KG1 (cell line): ENCODE results near the gene FGGY.
"Not testable (repeated sequence)": the region's sequence is repeated elsewhere in the genome, so short reads cannot be mapped to it uniquely, and the experiment has no call there.

Experiments
- DNase-seq: peaks from one replicate; lab custom pipeline; 2025; lab: John Stamatoyannopoulos, UW

The FGGY gene

DNA sequence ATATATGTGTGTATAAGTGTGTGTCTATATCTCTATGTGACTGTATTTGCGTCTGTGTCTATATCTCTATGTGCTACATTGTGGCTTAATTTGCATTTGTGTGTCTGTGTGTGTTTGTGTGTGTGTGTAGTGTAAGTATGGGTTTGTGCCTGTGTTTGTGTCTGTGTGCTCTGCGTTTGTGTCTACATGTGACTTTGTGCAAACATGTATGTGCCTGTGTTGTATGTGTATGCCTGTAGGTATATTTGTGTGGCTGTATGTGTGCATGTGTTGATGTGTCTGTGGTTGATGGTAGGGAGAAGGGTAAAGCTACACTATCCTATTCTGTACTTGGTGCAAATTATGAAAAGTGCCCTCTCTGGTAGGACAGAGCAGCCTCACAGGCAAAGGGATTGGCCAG lies 7.3 kb upstream of the FGGY start:
- DNase-seq = no peak

DNA sequence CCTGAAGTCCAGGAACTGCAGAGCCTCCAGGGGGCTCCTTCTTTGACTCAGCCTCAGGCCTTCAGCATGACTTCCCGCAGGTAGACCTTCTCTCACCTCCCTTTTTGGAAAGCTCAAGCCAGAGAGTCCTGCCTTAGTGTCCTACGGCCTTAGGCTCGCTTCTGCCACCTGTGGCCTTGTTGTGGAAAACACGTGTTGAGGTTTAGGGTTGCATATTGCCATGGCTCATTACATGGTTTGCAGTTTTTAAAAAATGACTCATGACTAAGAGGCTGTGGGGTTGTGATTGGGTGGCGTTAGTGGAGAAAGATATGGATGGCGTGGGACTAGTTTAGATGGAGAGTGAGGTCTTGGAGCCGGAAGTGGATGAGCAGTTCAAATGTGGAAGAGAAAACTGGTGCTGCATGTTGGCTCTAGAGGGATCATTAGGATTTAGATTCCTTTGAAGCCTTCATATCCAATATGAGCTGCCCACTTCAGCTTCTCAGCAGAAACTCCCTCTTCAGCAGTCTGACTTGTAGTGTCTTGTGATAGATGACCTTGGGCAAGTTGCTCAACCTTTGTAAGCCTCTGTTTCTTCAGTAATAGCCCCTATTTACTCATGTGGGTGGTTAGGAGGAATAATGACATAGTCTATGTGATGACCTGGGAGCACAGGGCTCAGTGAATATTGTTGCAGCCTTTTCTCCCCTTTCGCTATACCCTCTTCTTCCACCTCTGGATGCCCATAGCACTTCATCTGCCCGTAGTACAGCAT lies 6.5 kb upstream of the FGGY start:
- DNase-seq = no peak

DNA sequence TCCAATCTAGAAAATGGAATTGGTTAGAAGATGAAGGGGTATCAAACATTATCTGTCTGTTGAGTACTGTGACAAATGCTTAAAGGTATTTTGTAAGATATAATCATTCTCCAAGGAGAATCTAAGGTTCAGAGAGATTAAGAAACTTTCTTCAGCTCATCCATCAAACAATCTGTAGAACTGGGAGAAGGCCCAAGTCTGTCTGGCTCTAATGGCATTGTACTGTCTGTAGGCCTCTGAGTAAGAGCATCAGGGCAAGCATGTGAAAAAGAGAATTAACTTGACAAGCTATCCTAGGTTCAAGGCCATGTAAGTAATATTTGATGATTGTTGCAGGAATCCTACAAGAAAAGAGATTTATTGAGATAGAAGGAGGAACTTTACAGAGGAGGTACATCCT lies 5.3 kb upstream of the FGGY start:
- no peak for DNase-seq

DNA sequence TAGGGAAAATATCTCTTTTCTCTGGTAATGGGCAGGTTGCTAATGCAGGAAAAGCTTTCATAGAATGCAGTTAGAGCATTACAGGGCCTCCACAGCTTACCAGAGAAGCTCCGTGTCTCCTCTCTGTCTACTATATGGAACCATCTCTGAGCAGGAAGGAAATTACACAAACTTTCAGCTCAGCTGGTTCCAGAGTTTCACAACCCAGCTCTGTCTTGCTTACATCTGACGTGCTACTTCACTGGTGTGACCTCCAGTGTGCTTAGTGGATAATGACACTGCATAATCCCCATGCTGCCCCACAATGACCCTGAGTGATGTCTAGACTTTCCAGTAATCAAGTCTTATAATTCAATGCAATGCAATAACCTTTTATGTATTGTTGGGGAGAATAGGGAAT lies 4.3 kb upstream of the FGGY start:
- DNase-seq = peak; percentile 39

DNA sequence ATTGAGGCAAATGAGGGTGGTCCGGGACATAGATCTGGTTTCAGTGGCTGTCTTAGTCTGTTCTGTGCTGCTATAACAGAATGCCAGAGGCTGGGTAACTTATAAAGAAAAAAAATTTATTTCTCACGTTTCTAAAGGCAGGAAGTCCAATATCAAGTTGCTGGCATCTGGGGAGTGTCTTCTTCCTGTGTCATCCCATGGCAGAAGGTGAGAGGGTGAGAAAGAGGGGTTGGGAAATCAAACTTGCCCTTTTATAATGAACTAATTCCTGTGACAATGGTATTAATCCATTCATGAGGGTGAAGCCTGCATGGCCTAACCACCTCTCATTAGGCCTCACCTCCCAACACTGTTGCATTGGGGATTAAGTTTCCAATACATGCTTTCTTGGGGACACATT lies 3.7 kb upstream of the FGGY start:
- no peak for DNase-seq

DNA sequence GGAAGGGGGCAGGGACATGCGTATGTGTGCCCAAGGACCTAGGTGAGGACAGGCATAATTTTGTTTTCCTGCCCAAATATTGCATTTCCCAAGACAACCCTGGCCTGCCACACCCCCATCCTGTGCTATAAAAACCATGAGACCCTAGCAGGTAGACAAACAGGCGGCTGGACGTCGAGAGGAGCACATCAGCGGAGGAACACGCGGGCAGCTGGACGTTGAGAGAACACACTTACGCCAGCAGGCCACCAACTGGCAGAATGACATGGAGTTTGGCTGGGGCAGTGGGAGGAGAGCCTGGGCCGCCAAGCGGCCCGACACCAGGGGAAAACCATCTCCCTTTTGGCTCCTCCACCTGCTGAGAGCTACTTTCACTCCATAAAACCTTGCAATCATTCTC lies 3.0 kb upstream of the FGGY start:
- no peak for DNase-seq

DNA sequence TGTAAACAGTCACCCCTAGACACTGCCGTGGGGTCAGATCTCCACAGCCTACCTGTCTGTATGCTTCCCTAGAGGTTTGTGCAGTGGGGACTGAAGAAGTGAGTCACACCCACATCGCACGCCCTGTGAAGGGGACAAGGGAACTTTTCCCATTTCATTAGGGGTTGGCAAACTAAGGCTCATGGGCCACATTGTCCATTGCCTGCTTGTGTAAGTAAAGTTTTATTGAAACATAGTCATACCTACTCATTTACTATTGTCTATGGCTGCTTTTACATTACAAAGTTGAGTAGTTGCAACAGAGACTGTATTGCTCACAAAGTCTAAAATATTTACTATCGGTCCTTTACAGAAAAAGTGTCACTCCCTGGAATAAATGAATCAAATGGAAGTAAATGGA lies 2.5 kb upstream of the FGGY start:
- DNase-seq = no peak

DNA sequence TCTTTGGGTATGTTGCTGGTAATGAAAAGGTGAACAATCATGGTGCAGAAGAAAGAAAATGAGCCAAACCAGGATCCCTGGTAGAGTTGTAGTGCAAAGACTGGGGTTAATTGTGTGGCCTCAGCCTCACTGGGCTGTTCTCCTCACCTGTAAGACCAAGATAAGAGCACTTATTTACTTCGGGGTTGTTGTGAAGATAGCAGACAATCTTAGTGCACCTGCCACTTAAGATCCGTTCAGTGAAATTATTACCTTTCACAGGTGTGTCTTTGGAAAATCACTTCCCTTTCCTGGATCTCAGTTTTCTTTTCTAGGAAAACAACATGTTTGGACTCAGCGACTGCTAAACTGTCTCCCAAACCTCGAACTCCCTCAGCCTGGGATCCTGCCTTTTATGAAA lies 1.3 kb upstream of the FGGY start:
- no peak for DNase-seq

DNA sequence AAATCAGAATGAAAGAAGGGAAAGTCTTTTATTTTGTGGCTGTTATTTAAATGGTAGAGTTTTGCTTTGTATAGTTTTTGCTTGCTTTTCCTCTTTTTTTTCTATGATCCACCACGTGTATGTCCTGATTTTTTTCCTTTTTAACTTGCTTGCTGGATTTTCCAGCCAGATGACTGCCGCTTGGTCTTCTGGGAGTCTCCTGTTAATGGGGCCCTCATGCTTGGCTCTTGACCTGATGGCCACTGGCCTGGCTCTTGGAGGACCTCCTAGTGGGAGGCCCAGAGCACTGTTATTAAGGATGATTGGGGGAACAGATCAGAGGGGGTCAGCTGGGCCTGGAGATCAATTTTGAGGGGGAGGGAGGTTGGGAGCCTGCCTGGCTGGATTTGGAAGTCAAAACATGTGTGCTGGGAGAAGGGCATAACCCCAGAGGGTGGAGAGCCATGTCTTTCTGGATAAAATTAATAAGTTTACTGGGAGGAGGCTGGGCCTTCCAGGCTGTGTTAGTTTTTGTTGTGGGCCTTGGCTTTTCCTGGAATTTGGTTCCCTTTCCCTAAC lies 1.2 kb downstream of the FGGY start:
- DNase-seq = no peak

DNA sequence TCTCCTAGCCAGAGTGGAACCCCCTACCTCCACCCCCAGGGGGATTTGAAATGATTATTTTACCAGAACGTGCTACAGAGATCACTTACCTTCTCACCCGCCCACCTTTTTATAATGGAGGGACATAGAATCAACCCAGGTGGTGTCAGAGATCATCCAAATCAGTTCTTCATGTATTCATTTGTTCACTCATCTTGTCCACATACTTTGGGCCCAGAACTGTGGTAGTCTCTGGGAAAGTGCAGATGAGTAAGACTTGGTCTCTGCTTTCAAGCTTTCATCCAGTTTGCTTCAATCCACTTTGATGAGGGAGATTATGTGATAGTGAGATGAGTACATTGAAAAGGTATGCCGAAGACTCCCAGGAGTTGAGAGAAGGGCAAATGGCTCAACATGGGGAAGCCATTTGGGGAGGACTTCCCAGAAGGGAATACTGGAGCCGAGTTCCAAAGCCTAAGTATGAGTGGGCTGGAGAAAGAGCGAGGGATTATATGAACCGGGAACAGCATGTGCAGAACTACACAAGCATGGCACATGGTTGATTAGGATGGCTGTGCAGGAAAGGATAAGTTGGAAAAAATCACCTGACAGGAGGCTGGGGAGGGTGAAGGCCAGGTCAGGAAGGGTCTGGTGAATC lies 1.9 kb downstream of the FGGY start:
- no peak for DNase-seq

DNA sequence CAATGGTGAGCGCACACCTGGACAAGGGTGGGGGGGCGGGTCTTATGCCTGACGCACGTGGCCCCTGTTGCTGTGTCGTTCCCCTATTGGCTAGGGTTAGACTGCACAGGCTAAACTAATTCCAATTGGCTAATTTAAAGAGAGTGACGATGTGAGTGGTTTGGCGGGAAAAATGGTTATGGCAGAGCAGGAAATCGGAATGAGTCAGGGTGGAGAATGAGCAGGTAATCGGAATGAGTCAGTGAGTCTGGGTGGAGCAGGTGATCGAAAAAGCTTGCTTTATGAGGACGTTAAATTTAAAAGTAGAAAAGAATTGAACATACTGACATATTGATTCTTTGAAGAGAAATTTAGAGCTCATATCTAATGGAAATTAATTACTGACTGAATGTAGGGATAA lies 2.8 kb downstream of the FGGY start:
- DNase-seq = not testable (repeated sequence)

DNA sequence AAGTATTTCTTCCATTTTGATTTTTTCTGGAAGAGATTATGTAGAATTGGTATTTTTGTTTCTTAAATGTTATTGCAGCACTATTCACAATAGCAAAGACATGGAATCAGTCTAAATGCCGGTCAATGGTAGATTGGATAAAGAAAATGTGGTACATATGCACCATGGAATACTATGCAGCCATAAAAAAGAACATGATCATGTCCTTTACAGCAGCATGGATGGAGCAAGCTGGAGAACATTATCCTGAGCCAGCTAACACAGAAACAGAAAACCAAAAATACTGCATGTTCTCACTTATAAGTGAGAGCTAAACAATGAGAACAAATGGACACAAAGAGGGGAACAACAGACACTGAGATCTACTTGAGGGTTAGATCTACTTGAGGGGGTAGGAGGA lies 5.4 kb downstream of the FGGY start:
- no peak for DNase-seq

DNA sequence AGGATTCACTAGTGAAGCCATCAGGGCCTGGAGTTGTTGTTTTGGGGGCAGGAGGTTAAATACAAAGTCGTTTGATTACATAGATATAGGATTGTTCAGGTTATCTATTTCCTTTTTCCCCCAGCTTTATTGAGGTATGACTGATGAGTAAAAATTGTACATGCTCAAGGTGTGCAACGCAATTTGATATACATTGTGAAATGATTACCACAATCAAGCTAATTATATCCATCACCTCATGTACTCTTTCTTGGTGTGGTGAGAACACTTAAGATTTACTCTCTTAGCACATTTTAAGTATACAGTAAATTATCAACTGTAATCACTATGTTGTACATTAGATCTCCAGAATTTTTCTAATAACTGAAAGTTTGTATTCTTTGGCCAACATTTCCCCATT lies 6.0 kb downstream of the FGGY start:
- no peak for DNase-seq

DNA sequence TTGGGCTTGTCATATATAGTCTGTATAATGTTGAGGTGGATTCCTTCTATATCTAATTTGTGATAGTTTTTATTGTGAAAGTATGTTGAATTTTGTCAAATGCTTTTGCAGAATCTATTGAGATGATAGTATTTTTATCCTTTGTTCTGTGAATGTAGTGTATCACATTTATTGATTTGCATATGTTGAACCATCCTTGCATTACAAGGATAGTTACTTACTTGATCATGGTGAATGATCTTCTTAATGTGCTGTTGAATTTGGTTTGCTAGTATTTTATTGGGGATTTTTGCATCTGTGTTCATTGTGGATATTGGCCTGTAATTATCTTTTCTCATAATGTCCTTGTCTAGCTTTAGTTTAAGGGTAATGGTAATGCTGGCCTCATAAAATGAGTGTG lies 8.3 kb downstream of the FGGY start:
- DNase-seq = no peak

DNA sequence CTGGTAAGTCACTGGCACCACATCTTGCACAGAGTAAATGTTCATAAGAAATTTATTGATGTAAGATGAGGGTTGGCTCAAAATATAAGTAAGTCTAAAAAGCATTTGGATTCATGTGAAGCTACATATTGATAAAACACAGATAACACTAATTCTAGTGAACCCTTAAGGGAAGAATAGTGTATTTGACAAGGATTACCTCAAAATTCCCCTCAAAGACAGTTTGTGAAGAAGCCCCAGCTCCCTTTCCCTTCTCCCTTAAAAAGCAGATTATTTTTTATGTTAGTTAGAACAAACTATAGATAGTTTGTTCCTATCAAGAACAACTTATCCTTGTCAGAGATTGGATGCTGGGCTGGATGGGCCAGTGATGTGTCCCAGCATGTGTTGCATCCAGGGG lies 10.7 kb downstream of the FGGY start:
- DNase-seq = no peak

DNA sequence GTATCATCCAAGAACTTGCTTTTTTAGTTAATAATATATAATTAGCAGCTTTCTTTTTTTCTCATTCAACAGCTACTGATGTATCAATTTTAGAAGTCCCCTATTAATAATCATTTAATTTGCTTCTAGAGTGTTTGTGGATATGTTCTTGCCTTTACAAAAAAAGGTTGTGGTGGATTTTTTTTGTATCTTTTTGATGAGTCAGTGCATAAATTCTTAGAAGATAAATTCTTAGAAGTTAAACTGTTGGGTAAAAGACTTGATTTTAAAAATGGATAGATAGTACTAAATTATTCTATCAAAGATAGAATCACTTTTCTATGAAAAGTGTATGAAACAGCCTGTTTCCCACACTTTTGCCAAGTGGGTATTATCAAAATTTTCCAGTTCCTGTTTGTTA lies 11.9 kb downstream of the FGGY start:
- DNase-seq = no peak

DNA sequence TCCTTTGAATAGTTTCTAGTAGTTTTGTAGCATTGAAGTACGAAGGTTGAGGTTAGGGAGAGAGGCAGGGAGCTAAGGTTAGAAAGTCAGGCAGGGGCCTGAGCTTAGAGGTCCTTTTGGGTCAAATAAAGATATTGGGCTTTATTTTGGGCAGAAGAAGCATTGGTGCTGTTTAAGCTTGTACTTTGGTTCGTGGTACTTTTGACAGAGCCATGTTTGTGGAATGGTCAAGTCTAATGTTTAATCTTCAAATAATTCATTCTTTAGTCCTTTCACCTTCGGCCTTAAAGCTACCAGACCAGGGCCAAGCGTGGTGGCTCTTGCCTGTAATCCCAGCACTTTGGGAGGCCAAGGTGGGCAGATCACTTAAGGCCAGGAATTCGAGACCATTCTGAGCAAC lies 12.5 kb downstream of the FGGY start:
- DNase-seq = no peak

DNA sequence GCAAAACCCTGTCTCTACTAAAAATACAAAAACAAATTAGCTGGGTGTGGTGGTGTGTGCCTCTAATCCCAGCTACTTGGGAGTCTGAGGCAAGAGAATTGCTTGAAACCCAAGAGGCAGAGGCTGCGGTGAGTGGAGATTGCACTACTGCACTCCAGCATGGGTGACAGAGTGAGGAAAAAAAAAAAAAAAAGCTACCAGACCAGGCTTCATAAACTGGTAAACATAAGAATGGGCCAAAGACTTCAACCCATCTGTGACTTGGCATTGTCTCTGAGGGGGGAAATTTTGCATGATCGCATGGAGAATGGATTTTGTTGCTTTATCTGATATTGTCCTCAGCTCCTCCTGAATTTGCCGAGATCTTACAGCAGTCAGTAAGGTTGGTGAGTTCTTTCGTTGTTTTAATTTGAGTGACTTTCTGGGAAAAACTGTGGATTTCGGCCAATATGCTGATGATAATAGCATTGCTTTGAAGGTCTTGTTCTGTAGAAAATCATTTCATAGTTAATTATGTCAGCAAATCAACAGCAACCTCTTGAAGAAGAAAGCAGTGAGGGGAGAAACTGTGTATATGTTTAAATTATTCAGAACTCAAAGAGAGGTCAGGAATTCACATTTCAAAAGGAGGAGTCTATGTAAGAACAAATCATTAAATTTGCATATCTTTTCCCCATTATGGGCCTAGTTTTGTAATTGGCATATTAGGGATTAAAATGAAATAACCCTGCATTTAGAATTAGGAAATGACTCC lies 13.1 kb downstream of the FGGY start:
- DNase-seq = no peak

DNA sequence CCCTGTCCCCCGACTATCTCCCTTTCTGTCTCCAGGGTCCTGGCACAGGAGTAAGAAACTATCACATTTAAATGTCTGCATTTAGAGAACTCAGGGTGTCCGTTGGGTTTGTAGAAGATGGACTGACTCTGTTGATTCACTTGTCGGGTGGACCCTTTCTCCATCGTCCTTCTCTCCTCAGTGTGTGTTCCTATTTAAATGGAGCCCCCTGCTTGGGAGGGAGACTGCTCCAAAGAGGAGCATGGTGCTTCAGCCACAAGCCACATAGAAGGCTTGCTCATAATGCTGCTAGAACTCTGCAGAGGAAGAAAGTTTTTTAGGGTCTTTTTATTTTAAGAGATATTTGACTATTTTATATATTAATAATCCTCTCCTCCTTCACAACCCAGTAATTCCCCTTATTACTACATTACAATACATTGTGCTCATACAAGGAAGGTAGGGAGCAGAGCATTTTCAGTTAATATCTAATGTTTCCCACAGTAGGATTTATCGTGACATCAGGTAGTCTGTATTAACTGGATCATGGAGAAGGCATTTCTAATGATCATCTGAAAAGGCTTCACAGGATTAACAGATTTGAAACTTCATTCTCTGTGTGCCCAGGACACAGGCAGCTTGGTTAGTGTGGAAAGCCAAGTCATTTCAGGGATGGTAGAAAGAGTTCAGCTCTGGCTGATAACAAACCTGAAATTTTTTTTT lies 13.8 kb downstream of the FGGY start:
- no peak for DNase-seq

DNA sequence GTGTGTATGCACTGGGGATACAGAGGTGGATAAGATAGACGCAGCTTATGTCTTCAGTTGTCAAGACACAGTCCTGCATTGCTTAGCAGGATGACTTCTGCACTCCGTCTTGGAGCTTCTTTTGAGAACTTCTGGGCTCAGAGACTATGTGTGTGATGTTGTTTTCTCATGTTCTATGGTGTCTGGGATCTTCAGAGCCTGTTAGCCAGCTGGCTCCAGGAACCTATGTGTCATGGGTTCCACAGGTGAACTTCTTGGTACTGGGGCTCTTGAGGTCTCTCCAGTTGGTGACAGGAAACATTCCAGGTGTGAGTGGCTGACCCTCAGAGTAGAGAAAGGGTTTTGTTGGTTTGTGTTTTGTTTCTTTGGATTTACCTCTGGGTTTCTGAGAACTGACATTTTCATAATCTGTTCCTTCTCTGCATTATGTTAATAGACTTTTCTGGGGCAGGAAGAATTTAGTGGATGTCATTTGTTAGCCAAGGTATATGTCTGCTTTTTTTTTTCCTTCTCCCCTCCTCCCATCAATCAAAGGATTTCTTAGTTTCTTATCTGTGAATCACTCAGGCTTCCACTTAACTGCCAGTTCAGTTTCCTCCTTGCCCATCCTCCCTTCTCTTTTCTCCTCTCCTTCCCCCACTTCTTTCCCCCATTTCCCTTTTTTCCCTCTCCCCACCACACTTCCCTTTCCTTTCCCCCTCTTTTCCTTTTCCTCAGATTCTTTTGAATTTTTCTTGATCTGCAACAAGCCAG lies 18.1 kb downstream of the FGGY start:
- DNase-seq = no peak
